Measurements from ENCODE around the gene ELAVL1. TPM values are rescaled to one million over a fixed set of nuclear protein-coding genes. Genes with fewer than 3 reads are reported as not detected.

Gene ELAVL1
- total and polyA plus RNA-seq, 10 donors: 13.5 to 66.7 (median 29.9) TPM

DNA sequence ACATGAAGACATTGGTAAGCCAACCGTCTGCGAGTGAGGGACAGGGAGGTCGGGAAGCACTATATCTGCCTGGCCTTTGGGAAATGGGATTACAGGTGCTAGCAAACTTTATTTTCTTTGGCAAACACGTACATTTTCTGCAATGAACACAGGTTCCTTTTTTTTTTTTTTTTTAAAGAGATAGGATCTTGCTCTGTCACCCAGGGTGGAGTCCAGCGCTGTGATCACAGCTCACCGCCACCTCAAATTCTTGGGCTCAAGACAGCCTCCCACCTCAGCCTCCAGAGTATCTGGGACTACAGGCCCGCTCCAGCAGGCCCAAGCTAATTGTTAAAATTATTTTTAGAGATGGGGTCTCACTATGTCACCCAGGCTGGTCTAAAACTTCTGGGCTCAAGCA lies 24.2 kb downstream of the ELAVL1 start:
- Histone ChIP-seq H3K27me3 (replicated peaks in 1 of 7) (no peaks in the 10 kb centered on the region), H3K4me3 (no peak overlapping the region), H3K4me1 (peaks cover 0 to 40% (median 21%) of the 10 kb centered on the region in 6 donors), H3K9me3 (no peaks in the 10 kb centered on the region), H3K27ac (peak overlapping the region in 7 of 8 donors; percentile 14 to 86 (median 76)), H3K36me3 (peaks cover 4 to 100% (median 62%) of the 10 kb centered on the region in 6 donors)
- no peak for TF ChIP-seq POLR2A (IDR thresholded peaks at IDR 0.05)
- WGBS, 5 donors: 90 to 95% (median 91%) methylated on average over 7 of the region's 7 CpGs
- DNase-seq: peak; percentile 28
- intact Hi-C loops (cut with DNase I; ENCODE audit: low total_unique reads): no loop called here

DNA sequence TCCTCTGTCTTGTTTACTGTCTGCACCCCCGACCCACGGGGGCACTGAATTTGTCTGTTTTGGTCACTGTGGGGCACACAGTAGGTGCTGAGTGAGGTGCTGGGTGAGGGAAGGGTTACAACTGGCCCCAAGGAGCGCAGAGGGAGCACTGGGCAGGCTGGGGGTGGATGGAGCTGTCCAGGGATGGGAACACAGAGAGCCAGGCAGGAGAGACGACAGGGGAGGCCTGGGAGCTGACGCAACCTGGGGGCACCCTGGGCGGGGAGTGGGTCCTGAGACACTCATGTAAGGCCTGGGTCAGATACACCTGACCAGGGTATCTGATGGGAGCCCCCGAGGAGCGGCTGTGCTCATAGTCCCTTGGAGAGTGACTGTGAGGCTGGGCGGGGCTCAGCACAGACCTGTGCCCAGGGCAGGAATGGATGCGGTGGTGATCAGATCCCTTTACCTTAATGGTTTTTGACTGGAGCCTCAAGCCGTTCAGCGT lies 24.8 kb downstream of the ELAVL1 start:
- TF ChIP-seq, protein P1, sequence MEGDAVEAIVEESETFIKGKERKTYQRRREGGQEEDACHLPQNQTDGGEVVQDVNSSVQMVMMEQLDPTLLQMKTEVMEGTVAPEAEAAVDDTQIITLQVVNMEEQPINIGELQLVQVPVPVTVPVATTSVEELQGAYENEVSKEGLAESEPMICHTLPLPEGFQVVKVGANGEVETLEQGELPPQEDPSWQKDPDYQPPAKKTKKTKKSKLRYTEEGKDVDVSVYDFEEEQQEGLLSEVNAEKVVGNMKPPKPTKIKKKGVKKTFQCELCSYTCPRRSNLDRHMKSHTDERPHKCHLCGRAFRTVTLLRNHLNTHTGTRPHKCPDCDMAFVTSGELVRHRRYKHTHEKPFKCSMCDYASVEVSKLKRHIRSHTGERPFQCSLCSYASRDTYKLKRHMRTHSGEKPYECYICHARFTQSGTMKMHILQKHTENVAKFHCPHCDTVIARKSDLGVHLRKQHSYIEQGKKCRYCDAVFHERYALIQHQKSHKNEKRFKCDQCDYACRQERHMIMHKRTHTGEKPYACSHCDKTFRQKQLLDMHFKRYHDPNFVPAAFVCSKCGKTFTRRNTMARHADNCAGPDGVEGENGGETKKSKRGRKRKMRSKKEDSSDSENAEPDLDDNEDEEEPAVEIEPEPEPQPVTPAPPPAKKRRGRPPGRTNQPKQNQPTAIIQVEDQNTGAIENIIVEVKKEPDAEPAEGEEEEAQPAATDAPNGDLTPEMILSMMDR (IDR thresholded peaks at IDR 0.05 in 8 of 11, conservative IDR thresholded peaks at IDR 0.05 in 3 of 11): no peak
- TF ChIP-seq POLR2AphosphoS5 (IDR thresholded peaks at IDR 0.05): no peak
- no peak for TF ChIP-seq POLR2A (IDR thresholded peaks at IDR 0.05)
- intact Hi-C loops (cut with DNase I; ENCODE audit: low total_unique reads): no loop called here
- no peaks in the 10 kb centered on the region for H3K9me3 ChIP-seq
- peak overlapping the region in 1 of 8 donors; percentile 86 for H3K27ac ChIP-seq
- no peak overlapping the region for H3K4me3 ChIP-seq
- DNase-seq: peak; percentile 63
- WGBS, 5 donors: 85 to 93% (median 89%) methylated on average over 12 of the region's 12 CpGs
- H3K36me3 ChIP-seq: peaks cover 4 to 99% (median 60%) of the 10 kb centered on the region in 6 donors
- H3K4me1 ChIP-seq: peaks cover 0 to 35% (median 18%) of the 10 kb centered on the region in 6 donors
- H3K27me3 ChIP-seq (replicated peaks in 1 of 7): no peaks in the 10 kb centered on the region

DNA sequence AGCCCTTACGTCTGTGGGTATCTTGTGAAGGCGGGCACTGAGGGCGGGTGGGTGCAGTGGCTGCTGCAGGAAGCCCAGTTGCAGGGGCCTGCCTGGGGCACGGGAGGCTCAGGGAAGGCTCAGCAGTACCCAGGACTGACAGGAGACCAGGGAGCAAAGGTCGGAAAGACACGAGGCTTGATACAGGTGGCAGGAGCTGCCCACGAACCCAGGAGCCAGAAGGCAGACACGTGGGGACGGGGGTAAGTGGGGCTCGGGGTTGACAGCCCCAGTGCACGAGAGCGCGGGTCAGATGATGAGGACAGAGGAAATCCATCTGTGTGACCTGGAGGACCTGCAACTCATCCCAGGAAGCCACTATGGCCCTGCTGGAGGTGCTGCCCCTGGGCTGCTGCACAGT lies 25.3 kb downstream of the ELAVL1 start:
- DNase-seq: peak; percentile 44
- TF ChIP-seq, protein P1 (IDR thresholded peaks at IDR 0.05 in 8 of 11, conservative IDR thresholded peaks at IDR 0.05 in 3 of 11): no peak
- peak in 1 of 3 donors; percentile 25 for TF ChIP-seq POLR2AphosphoS5 (IDR thresholded peaks at IDR 0.05)
- H3K36me3 ChIP-seq: peaks cover 4 to 99% (median 61%) of the 10 kb centered on the region in 6 donors
- peaks cover 0 to 29% (median 16%) of the 10 kb centered on the region in 6 donors for H3K4me1 ChIP-seq
- WGBS, 5 donors: 86 to 98% (median 93%) methylated on average over 13 of the region's 13 CpGs
- H3K27ac ChIP-seq: peak overlapping the region in 1 of 8 donors; percentile 86
- no peak overlapping the region for H3K4me3 ChIP-seq
- intact Hi-C loops (cut with DNase I; ENCODE audit: low total_unique reads): no loop called here
- H3K27me3 ChIP-seq (replicated peaks in 1 of 7): no peaks in the 10 kb centered on the region
- no peaks in the 10 kb centered on the region for H3K9me3 ChIP-seq

DNA sequence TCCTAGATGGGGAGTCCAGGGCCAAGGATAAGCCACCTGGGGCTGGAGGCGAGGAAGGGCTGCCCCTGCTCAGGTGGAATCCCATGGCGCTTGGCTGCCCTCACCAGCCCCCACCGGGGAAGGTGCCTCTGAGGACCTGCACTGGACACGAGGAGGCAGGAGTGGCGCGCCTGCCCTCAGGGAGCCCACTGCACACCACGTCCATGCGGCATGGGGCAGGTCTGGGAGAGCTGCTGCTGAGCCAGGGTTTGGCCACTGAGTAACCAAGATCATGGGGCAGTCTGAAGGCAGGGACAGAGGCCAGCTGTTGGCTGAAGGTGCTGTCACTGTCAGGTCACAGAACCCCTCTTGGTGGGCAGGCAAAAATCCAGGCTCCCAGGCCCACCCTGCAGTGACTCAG lies 25.9 kb downstream of the ELAVL1 start:
- peaks cover 0 to 26% (median 15%) of the 10 kb centered on the region in 6 donors for H3K4me1 ChIP-seq
- no peaks in the 10 kb centered on the region for H3K9me3 ChIP-seq
- DNase-seq: peak; percentile 48
- H3K36me3 ChIP-seq: peaks cover 4 to 99% (median 65%) of the 10 kb centered on the region in 6 donors
- WGBS, 5 donors: 93 to 98% (median 96%) methylated on average over 4 to 8 of the region's 8 CpGs; no CpG with 5 or more reads in 1 of the 5 donors
- H3K27me3 ChIP-seq (replicated peaks in 1 of 7): no peaks in the 10 kb centered on the region
- intact Hi-C loops (cut with DNase I; ENCODE audit: low total_unique reads): no loop called here
- TF ChIP-seq POLR2A (IDR thresholded peaks at IDR 0.05) (no peak), POLR2AphosphoS5 (IDR thresholded peaks at IDR 0.05) (peak in 1 of 3 donors; percentile 20)
- no peak overlapping the region for H3K27ac ChIP-seq
- no peak overlapping the region for H3K4me3 ChIP-seq

DNA sequence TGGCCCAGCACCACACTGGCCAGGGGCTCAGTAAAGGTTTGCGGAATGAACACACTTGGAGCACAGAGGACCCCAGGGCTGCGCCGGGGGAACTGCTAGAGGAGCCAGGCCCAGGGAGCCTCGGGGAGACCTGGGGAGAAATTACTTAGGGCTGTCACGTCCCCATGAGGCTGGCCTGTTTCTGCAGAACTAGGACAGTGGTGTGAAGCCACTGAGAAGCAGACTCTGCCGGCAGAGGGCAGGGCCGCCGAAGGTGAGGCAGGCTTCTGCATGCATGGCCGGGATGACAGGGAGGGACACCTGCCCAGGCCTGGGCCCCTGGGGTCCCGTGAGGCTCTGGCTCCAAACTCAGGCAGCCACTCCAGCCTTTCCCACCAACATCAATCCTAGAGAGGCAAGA lies 26.4 kb downstream of the ELAVL1 start:
- intact Hi-C loops (cut with DNase I; ENCODE audit: low total_unique reads): no loop called here
- WGBS, 5 donors: 86 to 93% (median 90%) methylated on average over 8 to 10 of the region's 10 CpGs
- H3K36me3 ChIP-seq: peaks cover 4 to 99% (median 68%) of the 10 kb centered on the region in 6 donors
- no peak overlapping the region for H3K4me3 ChIP-seq
- peak; percentile 41 for DNase-seq
- TF ChIP-seq POLR2A (IDR thresholded peaks at IDR 0.05): no peak
- no peak for TF ChIP-seq POLR2AphosphoS5 (IDR thresholded peaks at IDR 0.05)
- TF ChIP-seq, protein P1 (IDR thresholded peaks at IDR 0.05 in 8 of 11, conservative IDR thresholded peaks at IDR 0.05 in 3 of 11): no peak
- H3K9me3 ChIP-seq: no peaks in the 10 kb centered on the region
- H3K27ac ChIP-seq: no peak overlapping the region
- H3K27me3 ChIP-seq (replicated peaks in 1 of 7): no peaks in the 10 kb centered on the region
- H3K4me1 ChIP-seq: peaks cover 0 to 25% (median 12%) of the 10 kb centered on the region in 6 donors
